Measurements from ENCODE around the gene FMO5. TPM values are rescaled to one million over a fixed set of nuclear protein-coding genes. Genes with fewer than 3 reads are reported as not detected.
A peak's percentile ranks its signal among the peaks of the same experiment; 100 is the strongest.
"Not testable (repeated sequence)": the region's sequence is repeated elsewhere in the genome, so short reads cannot be mapped to it uniquely, and the experiment has no call there.

FMO5 gene
- total RNA-seq, 3 donors from 2014 or later = 25.2 to 111 (median 55.7) TPM

GRCh38 chr1:147167365-147167764 lies 57.8 kb downstream of the FMO5 start:
- Histone ChIP-seq H3K4me3 (no peak overlapping the region), H3K4me1 (ENCODE audit: low read depth) (peaks cover 28% of the 10 kb centered on the region), H3K36me3 (ENCODE audit: low read depth) (no peaks in the 10 kb centered on the region), H3K9me3 (no peaks in the 10 kb centered on the region)
- ATAC-seq = peak; percentile 67
- TF ChIP-seq, protein P1, sequence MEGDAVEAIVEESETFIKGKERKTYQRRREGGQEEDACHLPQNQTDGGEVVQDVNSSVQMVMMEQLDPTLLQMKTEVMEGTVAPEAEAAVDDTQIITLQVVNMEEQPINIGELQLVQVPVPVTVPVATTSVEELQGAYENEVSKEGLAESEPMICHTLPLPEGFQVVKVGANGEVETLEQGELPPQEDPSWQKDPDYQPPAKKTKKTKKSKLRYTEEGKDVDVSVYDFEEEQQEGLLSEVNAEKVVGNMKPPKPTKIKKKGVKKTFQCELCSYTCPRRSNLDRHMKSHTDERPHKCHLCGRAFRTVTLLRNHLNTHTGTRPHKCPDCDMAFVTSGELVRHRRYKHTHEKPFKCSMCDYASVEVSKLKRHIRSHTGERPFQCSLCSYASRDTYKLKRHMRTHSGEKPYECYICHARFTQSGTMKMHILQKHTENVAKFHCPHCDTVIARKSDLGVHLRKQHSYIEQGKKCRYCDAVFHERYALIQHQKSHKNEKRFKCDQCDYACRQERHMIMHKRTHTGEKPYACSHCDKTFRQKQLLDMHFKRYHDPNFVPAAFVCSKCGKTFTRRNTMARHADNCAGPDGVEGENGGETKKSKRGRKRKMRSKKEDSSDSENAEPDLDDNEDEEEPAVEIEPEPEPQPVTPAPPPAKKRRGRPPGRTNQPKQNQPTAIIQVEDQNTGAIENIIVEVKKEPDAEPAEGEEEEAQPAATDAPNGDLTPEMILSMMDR (IDR thresholded peaks at IDR 0.05) = no peak
- intact Hi-C loops (cut with DNase I, micrococcal nuclease) = no loop called here
- DNase-seq = no peak

DNA sequence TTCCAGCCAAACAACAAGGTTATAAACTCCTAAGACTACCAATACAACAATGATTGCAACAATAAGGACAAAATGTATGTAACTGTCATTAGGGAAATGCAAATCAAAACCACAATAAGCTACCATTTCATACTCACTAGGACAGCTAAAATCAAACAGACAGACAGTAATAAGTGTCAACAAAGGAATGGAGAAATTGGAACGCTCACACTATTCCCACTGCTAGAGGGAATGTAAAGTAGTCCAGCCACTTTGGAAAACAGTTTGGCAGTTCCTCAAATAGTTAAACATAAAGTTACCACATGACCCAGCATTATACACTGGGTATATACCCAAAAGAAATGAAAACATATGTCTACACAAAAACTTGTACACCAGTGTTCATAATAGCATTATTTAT lies 62.1 kb downstream of the FMO5 start:
- Histone ChIP-seq H3K36me3 (ENCODE audit: low read depth) (peaks cover 6% of the 10 kb centered on the region), H3K4me1 (ENCODE audit: low read depth) (peaks cover 6% of the 10 kb centered on the region), H3K4me3 (no peak overlapping the region), H3K9me3 (no peaks in the 10 kb centered on the region)
- TF ChIP-seq, protein P1 (IDR thresholded peaks at IDR 0.05) = no peak
- intact Hi-C loops (cut with DNase I, micrococcal nuclease) = no loop called here
- DNase-seq = no peak
- no peak for ATAC-seq

DNA sequence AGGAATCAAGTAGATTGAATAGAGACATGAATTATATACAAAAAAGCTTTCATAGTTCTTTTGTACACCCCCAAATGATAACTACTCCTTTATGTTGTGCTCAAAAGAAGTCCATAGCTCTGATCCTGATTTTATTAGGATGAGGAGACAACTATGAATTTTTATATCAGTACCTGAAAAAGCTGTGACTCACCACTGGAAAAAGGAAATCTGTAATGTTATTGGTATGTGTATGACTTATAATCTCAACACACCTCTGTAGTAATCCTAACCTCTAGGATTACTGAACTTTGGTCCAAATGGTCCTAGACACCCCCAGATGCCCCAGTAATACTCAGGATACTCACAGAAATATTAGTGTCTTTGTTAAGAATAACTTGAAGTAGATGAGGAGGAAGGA lies 63.0 kb downstream of the FMO5 start:
- H3K4me3 ChIP-seq = no peak overlapping the region
- no peak for DNase-seq
- TF ChIP-seq, protein P1 (IDR thresholded peaks at IDR 0.05) = no peak
- no peaks in the 10 kb centered on the region for H3K4me1 ChIP-seq (ENCODE audit: low read depth)
- ATAC-seq = peak; percentile 26
- intact Hi-C loops (cut with DNase I, micrococcal nuclease) = no loop called here
- H3K9me3 ChIP-seq = no peaks in the 10 kb centered on the region
- peaks cover 14% of the 10 kb centered on the region for H3K36me3 ChIP-seq (ENCODE audit: low read depth)

DNA sequence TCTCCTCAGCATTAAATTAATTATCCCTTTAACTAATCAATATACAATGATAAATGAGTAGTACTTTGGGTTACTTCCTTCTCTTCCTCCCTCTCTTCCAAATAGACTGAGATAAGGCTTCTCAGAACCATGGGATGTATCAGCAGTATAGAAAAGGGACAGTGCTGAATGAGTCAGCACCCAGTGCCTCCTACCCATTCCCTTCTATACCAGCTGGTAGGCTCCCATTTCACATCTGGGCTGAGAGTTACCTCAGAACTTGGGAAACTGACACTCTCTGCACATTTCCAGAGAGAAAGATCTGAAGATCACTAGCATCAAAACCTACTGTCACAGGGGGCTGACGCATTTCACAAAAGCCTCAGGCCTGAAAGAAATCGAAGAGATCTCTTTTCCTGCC lies 68.0 kb downstream of the FMO5 start:
- H3K4me3 ChIP-seq; H3K4me1 ChIP-seq (ENCODE audit: low read depth); H3K9me3 ChIP-seq; ATAC-seq; DNase-seq; intact Hi-C loops (cut with DNase I, micrococcal nuclease): not testable (repeated sequence)
- peaks cover 14% of the 10 kb centered on the region for H3K36me3 ChIP-seq (ENCODE audit: low read depth)

DNA sequence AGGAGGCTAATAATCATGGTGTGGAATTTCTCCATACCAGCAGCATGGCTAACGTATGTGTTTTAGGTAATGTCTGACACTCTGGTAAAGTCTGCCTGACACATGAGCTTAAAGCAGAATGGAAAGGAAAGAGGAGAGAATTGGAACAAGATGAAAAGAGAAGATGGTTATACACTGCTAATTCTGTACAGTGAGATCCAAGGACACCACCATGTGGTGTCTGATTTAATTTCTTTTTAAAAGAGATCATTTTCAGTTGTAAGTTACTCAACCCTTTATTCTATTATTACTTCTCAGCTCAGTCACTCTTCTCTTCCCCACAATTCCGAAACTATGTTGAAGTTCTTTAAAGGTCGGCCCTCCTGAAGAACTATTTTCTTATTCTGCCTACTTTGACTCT lies 68.5 kb downstream of the FMO5 start:
- no peak for ATAC-seq
- no peak for DNase-seq
- no peaks in the 10 kb centered on the region for H3K4me1 ChIP-seq (ENCODE audit: low read depth)
- H3K9me3 ChIP-seq = no peaks in the 10 kb centered on the region
- no peak overlapping the region for H3K4me3 ChIP-seq
- TF ChIP-seq, protein P1 (IDR thresholded peaks at IDR 0.05) = no peak
- H3K36me3 ChIP-seq (ENCODE audit: low read depth) = peaks cover 14% of the 10 kb centered on the region
- intact Hi-C loops (cut with DNase I, micrococcal nuclease) = no loop called here

DNA sequence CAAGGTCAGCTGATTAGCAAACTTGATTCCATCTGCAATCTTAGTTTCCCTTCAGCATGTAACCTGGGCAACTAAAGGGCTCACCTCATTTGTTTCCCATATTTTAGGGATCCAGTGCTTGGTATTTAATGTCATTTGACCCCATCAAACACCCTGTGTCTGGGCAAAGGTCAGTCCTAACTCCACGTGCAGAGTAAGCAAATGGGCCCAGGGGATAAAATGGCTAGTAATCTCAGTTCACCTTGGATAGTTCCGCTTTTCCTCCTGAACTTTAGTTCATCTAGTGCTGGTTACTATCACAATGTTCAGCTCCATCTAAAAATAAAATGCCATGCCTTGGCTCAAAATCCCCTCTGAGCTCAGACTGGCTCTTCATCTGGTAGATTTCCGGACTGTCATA lies 72.4 kb downstream of the FMO5 start:
- intact Hi-C loops (cut with DNase I, micrococcal nuclease) = no loop called here
- Histone ChIP-seq H3K9me3 (no peaks in the 10 kb centered on the region), H3K36me3 (ENCODE audit: low read depth) (peaks cover 7% of the 10 kb centered on the region), H3K4me1 (ENCODE audit: low read depth) (no peaks in the 10 kb centered on the region), H3K4me3 (no peak overlapping the region)
- DNase-seq = no peak
- no peak for ATAC-seq
- TF ChIP-seq, protein P1 (IDR thresholded peaks at IDR 0.05) = no peak

Data from mucosa of descending colon (tissue), 3 donors.